CD4-positive, alpha-beta T cell (primary cell): Measurements from ENCODE around the gene RPL5. TPM values are rescaled to one million over a fixed set of nuclear protein-coding genes. Genes with fewer than 3 reads are reported as not detected.

ENCODE experiments used
- ATAC-seq: fragments of 200-7000 bp; cut with Tn5 transposase; one replicate; pipeline ENCODE4 v1.10.0; 2022; ENCODE audit warnings: mild to moderate bottlenecking; ENCODE audit not compliant: poor library complexity
- CTCF ChIA-PET: fragments of 350-600 bp; sonication (Branson Sonifier 250); formaldehyde crosslinking; loops from one replicate; lab custom pipeline; 2021; ENCODE audit warnings: antibody characterized with exemption, inconsistent platforms; lab: Charles Lee
- POLR2A ChIA-PET: fragments of 350-600 bp; sonication (Branson Sonifier 250); formaldehyde crosslinking; loops from one replicate; lab custom pipeline; 2021; ENCODE audit warnings: antibody characterized with exemption, inconsistent platforms; lab: Charles Lee
- DNase-seq, 14 experiments: peaks; one replicate each; pipeline ENCODE4 v3.0.0-alpha.2; 2013 to 2020; ENCODE audit warnings: mixed read lengths in 2 of 14
- H3K27ac ChIP-seq, 2 donors: one replicate each; pipeline versions ENCODE4 v1.5.1 to v1.7.0; 2013; ENCODE audit warnings: low read length in 2 of 2, low read depth in 1 of 2, mild to moderate bottlenecking in 1 of 2
- H3K27me3 ChIP-seq, 2 experiments: 1 replicate in 1 of 2; 2 replicates in 1 of 2; pipeline versions ENCODE4 v1.6.1 to v1.7.0; 2013; ENCODE audit warnings: low read length in 2 of 2, control low read depth in 1 of 2, mild to moderate bottlenecking in 1 of 2, moderate library complexity in 1 of 2; ENCODE audit not compliant: insufficient read depth in 2 of 2, control insufficient read depth in 1 of 2
- H3K36me3 ChIP-seq: one replicate; pipeline ENCODE4 v1.6.1; 2013; ENCODE audit warnings: low read length, control low read depth; ENCODE audit not compliant: insufficient read depth
- H3K4me1 ChIP-seq: one replicate; pipeline ENCODE4 v1.6.1; 2013; ENCODE audit warnings: low read length, control low read depth; ENCODE audit not compliant: insufficient read depth
- H3K4me3 ChIP-seq: one replicate; pipeline ENCODE4 v1.5.1; 2013; ENCODE audit warnings: mild to moderate bottlenecking, low read length, moderate library complexity
- H3K9me3 ChIP-seq, 2 experiments: 1 replicate in 1 of 2; 2 replicates in 1 of 2; pipeline versions ENCODE4 v1.6.1 to v1.7.0; 2013; ENCODE audit warnings: low read length in 2 of 2, mild to moderate bottlenecking in 2 of 2, control low read depth in 1 of 2, moderate library complexity in 1 of 2; ENCODE audit not compliant: control insufficient read depth in 1 of 2, insufficient read depth in 1 of 2
- H3K27ac Mint-ChIP-seq: one replicate; pipeline ENCODE4 v1.8.0; 2020; ENCODE audit warnings: mixed read lengths
- H3K27me3 Mint-ChIP-seq: one replicate; pipeline ENCODE4 v1.8.0; 2021; ENCODE audit warnings: mixed read lengths
- H3K36me3 Mint-ChIP-seq: one replicate; pipeline ENCODE4 v1.8.0; 2021; ENCODE audit warnings: low read depth, mixed read lengths
- H3K4me1 Mint-ChIP-seq: one replicate; pipeline ENCODE4 v1.8.0; 2021; ENCODE audit warnings: low read depth, mixed read lengths
- H3K4me3 Mint-ChIP-seq: one replicate; pipeline ENCODE4 v1.8.0; 2020; ENCODE audit warnings: mild to moderate bottlenecking, mixed read lengths
- H3K9me3 Mint-ChIP-seq: one replicate; pipeline ENCODE4 v1.8.0; 2020; ENCODE audit warnings: mixed read lengths
- CTCF ChIP-seq: fragments of 200-600 bp; IDR thresholded peaks from one replicate; pipeline ENCODE4 v1.8.0; 2022; ENCODE audit warnings: antibody characterized with exemption, mild to moderate bottlenecking
- intact Hi-C, 2 experiments: fragments of 100-400 bp; cut with DNase I in 1 of 2; cut with micrococcal nuclease in 1 of 2; formaldehyde crosslinking; loops; one replicate each; pipeline versions ENCODE4 v1.15.1 to v1.9.0; 2023 to 2025; cut with DNase I, micrococcal nuclease
- total RNA-seq, 174 experiments: library from RNA in 2 of 174; stranded (reverse) in 2 of 174; gene quantifications; one replicate each; pipeline ENCODE4 v1.2.3 and lab custom pipeline; 2021 to 2026

Gene RPL5
- total RNA-seq, 2 experiments from 2014 or later = 1,712 to 1,770 TPM

DNA sequence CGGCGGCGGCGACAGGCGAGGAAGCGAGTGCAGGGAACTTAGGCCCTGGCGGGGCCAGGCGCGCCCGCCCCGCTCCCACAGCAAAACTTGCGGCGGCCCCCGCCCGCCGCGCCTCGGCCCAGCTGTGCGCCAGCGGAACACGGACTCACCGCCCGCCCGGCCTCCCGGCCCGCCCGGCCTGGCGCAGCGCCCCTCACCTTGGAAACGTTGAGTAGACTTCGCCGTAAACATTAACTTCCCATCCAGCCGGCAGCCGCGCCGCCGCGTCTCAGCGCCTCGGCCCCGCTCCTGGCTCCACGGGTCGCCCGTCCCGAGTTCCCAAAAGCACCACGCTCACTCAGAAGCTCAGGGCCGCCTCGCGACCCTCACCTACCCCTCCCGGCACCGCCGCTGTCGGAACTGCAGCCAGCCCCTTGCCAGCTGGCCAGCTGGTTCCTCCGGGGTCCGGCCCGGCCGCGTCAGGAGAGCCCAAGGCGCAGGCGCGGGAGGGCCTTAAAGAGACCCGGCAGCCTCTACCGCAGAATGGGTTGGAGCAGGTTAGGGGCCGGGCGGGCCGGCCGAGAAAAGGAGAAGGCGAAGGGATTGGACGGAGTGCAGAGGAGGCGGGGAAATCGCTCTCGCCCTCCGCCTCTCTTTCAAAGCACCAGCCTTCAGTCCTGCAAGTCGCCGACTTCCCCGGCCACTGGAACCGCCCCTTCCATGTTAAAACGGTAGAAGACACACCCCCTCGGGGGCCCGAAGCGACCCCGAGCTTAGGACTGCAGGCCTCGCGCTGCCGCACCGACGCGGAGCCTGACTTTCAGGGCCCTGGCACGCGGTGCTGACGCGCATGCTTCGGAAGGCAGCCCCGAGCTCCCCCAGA, 47.0 kb upstream of the RPL5 start, which contains the start of gene EVI5:
EVI5 (minus strand) TSS at position 470 of the 862 bp plus-strand sequence. CDS start 48,562 bp downstream, outside the sequence.
- intact Hi-C loops = no loop called here
- peak within 1 kb of the TSS; percentile 58 for H3K4me3 ChIP-seq
- H3K36me3 Mint-ChIP-seq = peaks cover 4% of the 10 kb centered on the region
- H3K27me3 Mint-ChIP-seq = peaks cover 41% of the 10 kb centered on the region
- no peak within 1 kb of the TSS for H3K27ac ChIP-seq
- H3K4me3 Mint-ChIP-seq = peak within 1 kb of the TSS; percentile 89
- peaks cover 15% of the 10 kb centered on the region for H3K4me1 Mint-ChIP-seq
- peaks cover 21 to 27% of the 10 kb centered on the region in 2 experiments for H3K27me3 ChIP-seq
- peak; percentile 17 to 84 (median 54) for DNase-seq
- CTCF ChIA-PET = interaction anchor here (0.6 to 1.4 kb wide), 3 partner anchors 34 to 335 kb away, joined by 3 to 4 read pairs (median 4); partner anchors contain the start of gene RPL5
- peak within 1 kb of the TSS; percentile 61 for H3K27ac Mint-ChIP-seq
- POLR2A ChIA-PET = interaction anchor here (0.9 to 2.0 kb wide), 7 partner anchors 11 to 1061 kb away, joined by 3 to 8 read pairs (median 4); partner anchors contain the start of genes DIPK1A, DR1 and RPL5
- peaks cover 26% of the 10 kb centered on the region for H3K4me1 ChIP-seq
- H3K9me3 ChIP-seq = peaks cover 0 to 11% of the 10 kb centered on the region in 2 experiments
- peak; percentile 23 for TF ChIP-seq CTCF
- H3K9me3 Mint-ChIP-seq = no peaks in the 10 kb centered on the region
- ATAC-seq = peak; percentile 78
- H3K36me3 ChIP-seq = no peaks in the 10 kb centered on the region

DNA sequence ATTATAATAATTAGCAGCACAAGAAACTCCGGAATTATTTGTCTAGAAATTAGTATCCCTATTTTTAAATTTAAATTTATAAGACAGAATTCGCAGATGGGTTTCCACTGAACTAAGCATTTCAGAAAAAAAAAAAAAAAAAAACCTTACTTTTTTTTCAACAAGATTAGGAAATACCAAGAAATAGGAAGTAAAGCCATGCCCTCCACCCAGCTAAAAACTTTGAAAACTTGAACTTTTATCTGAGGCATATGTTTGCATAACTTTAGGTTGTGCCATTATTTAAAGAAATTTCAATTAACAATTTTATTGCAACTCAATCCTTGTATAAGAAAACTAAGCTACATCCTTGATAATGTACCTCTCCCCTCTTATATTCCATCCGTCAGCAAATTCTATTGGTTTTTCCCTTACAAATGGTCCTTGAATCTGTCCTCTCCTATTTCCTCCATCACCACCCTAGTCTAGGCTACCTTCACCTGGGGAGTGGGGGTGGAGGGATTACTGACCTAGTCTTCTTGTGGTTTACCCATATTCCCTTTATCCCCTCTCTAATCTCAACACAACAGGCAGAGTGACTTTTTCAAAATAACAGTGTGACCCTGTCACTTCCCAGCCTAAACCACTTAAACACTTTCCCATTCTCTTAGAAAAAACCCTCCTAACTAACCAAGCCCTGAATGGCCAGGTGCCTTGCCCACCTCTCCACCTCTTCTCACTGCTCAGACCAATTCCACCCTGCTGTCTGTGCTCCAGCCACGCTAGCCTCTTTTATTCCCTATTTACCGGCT, 45.5 kb upstream of the RPL5 start:
- Mint-ChIP-seq H3K9me3 (no peaks in the 10 kb centered on the region), H3K36me3 (peaks cover 4% of the 10 kb centered on the region), H3K4me3 (peak overlapping the region; percentile 5), H3K27ac (no peak overlapping the region), H3K27me3 (peaks cover 40% of the 10 kb centered on the region), H3K4me1 (peaks cover 15% of the 10 kb centered on the region)
- ChIA-PET CTCF (interaction anchor here (1.4 kb wide), 1 partner anchor 46 kb away, joined by 4 read pairs; the partner anchor contains the start of gene RPL5), POLR2A (no interaction called here)
- ATAC-seq = no peak
- Histone ChIP-seq H3K9me3 (peaks cover 0 to 11% of the 10 kb centered on the region in 2 experiments), H3K4me1 (peaks cover 26% of the 10 kb centered on the region), H3K4me3 (no peak overlapping the region), H3K27me3 (peaks cover 12 to 23% of the 10 kb centered on the region in 2 experiments), H3K27ac (no peak overlapping the region), H3K36me3 (no peaks in the 10 kb centered on the region)
- intact Hi-C loops = no loop called here
- DNase-seq = no peak
- TF ChIP-seq CTCF = no peak

GRCh38 chr1:92790081-92790480, 41.8 kb upstream of the RPL5 start:
- DNase-seq (no peak), ATAC-seq (no peak)
- no peak for TF ChIP-seq CTCF
- POLR2A ChIA-PET = no interaction called here
- intact Hi-C loops = no loop called here
- peaks cover 34% of the 10 kb centered on the region for H3K27me3 Mint-ChIP-seq
- CTCF ChIA-PET = no interaction called here
- no peaks in the 10 kb centered on the region for H3K36me3 Mint-ChIP-seq
- Histone ChIP-seq H3K4me1 (peaks cover 5% of the 10 kb centered on the region), H3K27ac (no peak overlapping the region), H3K9me3 (peaks cover 0 to 9% of the 10 kb centered on the region in 2 experiments), H3K4me3 (no peak overlapping the region), H3K27me3 (peaks cover 8 to 13% of the 10 kb centered on the region in 2 experiments), H3K36me3 (no peaks in the 10 kb centered on the region)
- H3K4me3 Mint-ChIP-seq = no peak overlapping the region
- no peaks in the 10 kb centered on the region for H3K9me3 Mint-ChIP-seq
- no peak overlapping the region for H3K27ac Mint-ChIP-seq
- H3K4me1 Mint-ChIP-seq = peaks cover 5% of the 10 kb centered on the region
